K562 (cell line): Measurements from ENCODE around the gene SHB. TPM values are rescaled to one million over a fixed set of nuclear protein-coding genes. Genes with fewer than 3 reads are reported as not detected.

ENCODE experiments used
- ATAC-seq: fragments of 200-7000 bp; cut with Tn5 transposase; 3 replicates; pipeline ENCODE4 v1.9.1; 2020; ENCODE audit warnings: moderate library complexity
- BruUV-seq: library from RNA; stranded (reverse); fragments of 400-500 nt; replicated peaks from 2 replicates; lab custom pipeline; 2021; lab: Mats Ljungman, UMichigan
- CTCF ChIA-PET: fragments of 300-600 bp; formaldehyde crosslinking; extraction: SDS; loops from one replicate; lab custom pipeline; 2021; ENCODE audit warnings: low intra/inter-chr PET ratio; lab: Yijun Ruan, JAX
- POLR2A ChIA-PET: fragments of 300-600, 350-650 bp; sonication (Branson Sonifier 250); formaldehyde crosslinking; extraction: SDS; loops from one replicate; lab custom pipeline; 2021; ENCODE audit warnings: antibody characterized with exemption, inconsistent platforms; lab: Yijun Ruan, JAX
- DNase-seq, 4 experiments: peaks; one replicate each; pipeline versions ENCODE4 v3.0.0 to v3.0.0-alpha.2; 2011 to 2018; ENCODE audit warnings: low spot score in 3 of 4, mixed read lengths in 3 of 4; ENCODE audit errors: extremely low read depth in 1 of 4
- FAIRE-seq: peaks from 2 replicates; lab custom pipeline; 2011; peaks lifted over from hg19 to GRCh38; lab: Jason Lieb, UNC
- H2AFZ ChIP-seq: 2 replicates; pipeline ENCODE4 v1.6.0; 2011; ENCODE audit warnings: low read depth, low read length, control low read depth, inconsistent platforms
- H3K27ac ChIP-seq: fragments of 200-600 bp; 3 replicates; pipeline ENCODE4 v1.8.0; 2011; ENCODE audit warnings: low read depth, mild to moderate bottlenecking, control low read depth, inconsistent platforms, low read length, moderate library complexity, mixed read lengths; ENCODE audit errors: extremely low read depth
- H3K27me3 ChIP-seq, 2 experiments: fragments of 300-600 bp in 1 of 2; 2 replicates in 1 of 2; 3 replicates in 1 of 2; pipeline versions ENCODE4 v1.6.0 to v1.8.0; 2011; ENCODE audit warnings: inconsistent platforms in 2 of 2, low read length in 2 of 2, mild to moderate bottlenecking in 1 of 2, mixed read lengths in 1 of 2, moderate library complexity in 1 of 2; ENCODE audit not compliant: control insufficient read depth in 2 of 2, insufficient read depth in 2 of 2
- H3K36me3 ChIP-seq: fragments of 300-600 bp; 3 replicates; pipeline ENCODE4 v1.8.0; 2011; ENCODE audit warnings: mild to moderate bottlenecking, low read length, inconsistent platforms; ENCODE audit not compliant: control insufficient read depth, insufficient read depth
- H3K4me1 ChIP-seq, 2 experiments: fragments of 200-600 bp in 1 of 2; replicated peaks in 1 of 2; 2 replicates in 1 of 2; 3 replicates in 1 of 2; pipeline versions ENCODE4 v1.5.1 to v1.8.0; 2011; ENCODE audit warnings: inconsistent platforms in 2 of 2, low read length in 2 of 2, mild to moderate bottlenecking in 1 of 2, mixed read lengths in 1 of 2, moderate library complexity in 1 of 2; ENCODE audit not compliant: control insufficient read depth in 2 of 2, insufficient read depth in 2 of 2
- H3K4me2 ChIP-seq: 2 replicates; pipeline ENCODE4 v1.6.1; 2011; ENCODE audit warnings: low read length, control low read depth, inconsistent platforms, mixed read lengths; ENCODE audit not compliant: insufficient read depth
- H3K4me3 ChIP-seq: fragments of 200-600 bp; sonication (generic), shearing (Covaris generic); 2 replicates; pipeline ENCODE4 v1.5.1; 2016; ENCODE audit warnings: control low read depth, inconsistent platforms
- H3K79me2 ChIP-seq: fragments of 200-600 bp; 3 replicates; pipeline ENCODE4 v1.8.0; 2011; ENCODE audit warnings: low read length, inconsistent platforms; ENCODE audit not compliant: control insufficient read depth, insufficient read depth
- H3K9ac ChIP-seq, 2 experiments: 2 replicates each; pipeline versions ENCODE4 v1.6.0 to v1.6.1; 2011; ENCODE audit warnings: low read depth in 2 of 2, low read length in 2 of 2, control low read depth in 1 of 2, inconsistent platforms in 1 of 2, mild to moderate bottlenecking in 1 of 2, mixed read lengths in 1 of 2; ENCODE audit not compliant: insufficient read depth in 1 of 2
- H3K9me1 ChIP-seq: one replicate; pipeline ENCODE4 v1.6.0; 2011; ENCODE audit warnings: inconsistent platforms, mild to moderate bottlenecking, low read length, moderate library complexity; ENCODE audit not compliant: control insufficient read depth, insufficient read depth
- H3K9me3 ChIP-seq: replicated peaks from 2 replicates; pipeline ENCODE4 v1.5.1; 2011; ENCODE audit warnings: low read depth, low read length, inconsistent platforms; ENCODE audit not compliant: control insufficient read depth, insufficient read depth
- H4K20me1 ChIP-seq: replicated peaks from 2 replicates; pipeline ENCODE4 v1.6.1; 2011; ENCODE audit warnings: low read length, inconsistent platforms, mixed read lengths; ENCODE audit not compliant: control insufficient read depth, insufficient read depth
- CSDE1 ChIP-seq, 2 experiments: fragments of 450-650 bp; IDR thresholded peaks; 2 replicates each; pipeline ENCODE4 v1.6.1; 2016; ENCODE audit warnings: mild to moderate bottlenecking in 1 of 2
- FOS ChIP-seq: IDR thresholded peaks from 3 replicates; pipeline ENCODE4 v1.6.1; 2011; ENCODE audit not compliant: insufficient read length; ENCODE audit errors: extremely low read depth
- HINFP ChIP-seq: fragments of 450-650 bp; conservative IDR thresholded peaks from 2 replicates; pipeline ENCODE4 v1.6.1; 2016; ENCODE audit warnings: missing genetic modification characterization, low read depth, mild to moderate bottlenecking, control low read depth, missing compliant biosample characterization
- KDM1A ChIP-seq, 2 experiments: fragments of 450-650 bp; IDR thresholded peaks; 2 replicates each; pipeline ENCODE4 v1.6.1; 2016; ENCODE audit warnings: mild to moderate bottlenecking in 2 of 2
- NCOA6 ChIP-seq: fragments of 450-650 bp; IDR thresholded peaks from 2 replicates; pipeline ENCODE4 v1.6.1; 2017; ENCODE audit warnings: mild to moderate bottlenecking
- NR2C2 ChIP-seq, 2 experiments: fragments of 200-800 bp in 1 of 2; sonication (Bioruptor generic) in 1 of 2; sonication (generic) in 1 of 2; formaldehyde crosslinking in 1 of 2; IDR thresholded peaks; 2 replicates each; pipeline versions ENCODE4 v1.6.1 to v1.8.0; 2016 to 2022; ENCODE audit warnings: mild to moderate bottlenecking in 1 of 2, missing compliant biosample characterization in 1 of 2, missing genetic modification characterization in 1 of 2, missing genetic modification reagents in 1 of 2
- PHF20 ChIP-seq: fragments of 450-650 bp; IDR thresholded peaks from 2 replicates; pipeline ENCODE4 v1.6.1; 2018; ENCODE audit not compliant: partially characterized antibody
- PRPF4 ChIP-seq: fragments of 200-400 bp; formaldehyde crosslinking; IDR thresholded peaks from one replicate; pipeline ENCODE4 v1.6.1; 2017; ENCODE audit warnings: low read length, low read depth, mild to moderate bottlenecking; ENCODE audit not compliant: insufficient read depth, poor library complexity, severe bottlenecking
- SMARCA5 ChIP-seq: fragments of 450-650 bp; IDR thresholded peaks from 2 replicates; pipeline ENCODE4 v1.6.1; 2016
- TBP ChIP-seq: optimal IDR thresholded peaks from 2 replicates; pipeline ENCODE3; 2011; ENCODE audit warnings: low read depth, low read length, improper control_type of control experiment
- TCF15 ChIP-seq: fragments of 250-450 bp; sonication (Bioruptor Pico); IDR thresholded peaks from 2 replicates; pipeline ENCODE4 v1.8.0; 2022; ENCODE audit warnings: moderate library complexity, mild to moderate bottlenecking, inconsistent platforms
- TEAD1 ChIP-seq, 2 experiments: fragments of 450-650 bp in 1 of 2; sonication (generic) in 1 of 2; formaldehyde crosslinking; IDR thresholded peaks; 2 replicates each; pipeline versions ENCODE4 v1.4.0 to v1.8.0; 2020 to 2022; ENCODE audit warnings: mild to moderate bottlenecking in 2 of 2, missing genetic modification reagents in 1 of 2
- ZBTB17 ChIP-seq: fragments of 450-650 bp; formaldehyde crosslinking; IDR thresholded peaks from 2 replicates; pipeline ENCODE4 v1.4.0; 2020; ENCODE audit warnings: mild to moderate bottlenecking
- ZFP91 ChIP-seq: sonication (generic); formaldehyde crosslinking; IDR thresholded peaks from 2 replicates; pipeline ENCODE4 v1.8.0; 2022; ENCODE audit warnings: mild to moderate bottlenecking, missing genetic modification reagents
- ZSCAN32 ChIP-seq: fragments of 450-650 bp; formaldehyde crosslinking; IDR thresholded peaks from 2 replicates; pipeline ENCODE4 v1.4.0; 2020; ENCODE audit warnings: mild to moderate bottlenecking, moderate library complexity
- WGBS: fragments of 100-300 bp; shearing (Covaris generic); methylation state at CpG from one replicate; pipeline ENCODE4 v1.1.6; 2016; ENCODE audit warnings: low coverage, mixed read lengths; ENCODE audit not compliant: insufficient coverage; ENCODE audit errors: missing lambda C conversion rate; 5-methylcytosine and 5-hydroxymethylcytosine counted together
- in situ Hi-C: fragments of 300-500 bp; cut with MboI; formaldehyde crosslinking; loops from 4 replicates; pipeline ENCODE4 v1.15.0; 2018; ENCODE audit warnings: inconsistent platforms, mixed read lengths
- intact Hi-C: fragments of 100-400 bp; cut with micrococcal nuclease; formaldehyde crosslinking; loops from 2 replicates; pipeline ENCODE4 v1.14.2; 2022
- polyA plus RNA-seq, 8 experiments: library from polyadenylated mRNA; depleted of rRNA in 4 of 8; stranded (reverse) in 5 of 8; unstranded in 3 of 8; fragments of >200 nt; fragmentation: Nextera tagmentation in 2 of 8; fragmentation: Illumina TruSeq in 1 of 8; extraction: Ambion mirVana in 2 of 8; extraction: Trizol in 1 of 8; gene quantifications; 2 replicates each; pipeline versions ENCODE4 v1.2.1 to v1.2.3, GENCODE V29; 2011 to 2014; ENCODE audit warnings: inconsistent platforms in 1 of 8, missing spikeins in 1 of 8
- total RNA-seq, 7 experiments: library from RNA; depleted of rRNA in 6 of 7; stranded (reverse); fragments of >200 nt in 6 of 7; fragmentation: Illumina TruSeq in 2 of 7; extraction: Trizol in 2 of 7; gene quantifications; 2 replicates each; pipeline versions ENCODE4 v1.2.1 to v1.2.3, GENCODE V29; 2011 to 2021; ENCODE audit warnings: low replicate concordance in 1 of 7

SHB gene
- total and polyA plus RNA-seq, 9 of the 15 experiments (the other 6 are each of a cell fraction or from before 2014, with no cell fraction given) = 0.78 to 16.0 (median 5.3) TPM

GRCh38 chr9:38108326-38108725 lies 39.3 kb upstream of the SHB start (continued):
- TF ChIP-seq FOS = no peak

- no peaks in the 10 kb centered on the region; the same call in 1 of the 2 replicates for H4K20me1 ChIP-seq
- peak overlapping the region; percentile 15; the same call in 1 of the 2 replicates for H3K4me2 ChIP-seq
- peak overlapping the region; percentile 66 for H2AFZ ChIP-seq
- DNase-seq = peak; percentile 56 to 79 (median 64)
- intact Hi-C loops (no loop called here), in situ Hi-C loops (no loop called here)
- POLR2A ChIA-PET = interaction anchor here (1.5 kb wide), 2 partner anchors 10 to 137 kb away, joined by 4 to 6 read pairs; no protein-coding TSS in a partner anchor
- peaks cover 9 to 14% of the 10 kb centered on the region in 2 experiments; a peak in 4 of 5 replicates for H3K27me3 ChIP-seq
- no peaks in the 10 kb centered on the region for H3K9me3 ChIP-seq
- BruUV-seq = no TSS peak
- peaks cover 9 to 13% of the 10 kb centered on the region in 2 experiments; a peak in 4 of 5 replicates for H3K4me1 ChIP-seq
- H3K9me1 ChIP-seq = no peaks in the 10 kb centered on the region
- peak; percentile 81 for FAIRE-seq
- H3K79me2 ChIP-seq = no peaks in the 10 kb centered on the region
- ATAC-seq = peak; percentile 86
- WGBS = 10% methylated on average over 8 of the region's 8 CpGs
- H3K36me3 ChIP-seq = no peaks in the 10 kb centered on the region
- H3K4me3 ChIP-seq = no peak overlapping the region
- peak overlapping the region in 1 of 2 experiments; percentile 8; a peak in 1 of 4 replicates for H3K9ac ChIP-seq
- H3K27ac ChIP-seq = no peak overlapping the region
- CTCF ChIA-PET = no interaction called here
- TF ChIP-seq ZFP91 (CRISPR knock-in tag) (no peak), HINFP (tag) (peak; percentile 25; the same call in 1 of the 2 replicates), NCOA6 (no peak), TEAD1 (CRISPR knock-in tag; IDR thresholded peaks at IDR 0.05) (peak in 1 of 2 experiments; percentile 69; a peak in 1 of 4 replicates), KDM1A (IDR thresholded peaks at IDR 0.05) (peak in 1 of 2 experiments; percentile 51; a peak in 2 of 4 replicates), CSDE1 (IDR thresholded peaks at IDR 0.05) (no peak), SMARCA5 (no peak), TBP (no peak), PRPF4 (no peak), NR2C2 (CRISPR knock-in tag; IDR thresholded peaks at IDR 0.05) (no peak), NR2C2 (tag; IDR thresholded peaks at IDR 0.05) (peak; percentile 61), TCF15 (CRISPR knock-in tag) (peak; percentile 55; the same call in 1 of the 2 replicates), PHF20 (no peak), ZSCAN32 (0 out of 2 replicates have a peak, but pooled peaks have one; percentile 37), ZBTB17 (peak; percentile 81)
Observed at GRCh38 chr9:38107811-38108304, 38.8 kb upstream of the SHB start.
